Left renal cortex interstitium (tissue), 4 donors: Measurements from ENCODE around the gene CMSS1. TPM values are rescaled to one million over a fixed set of nuclear protein-coding genes. Genes with fewer than 3 reads are reported as not detected.

Experiments used
- polyA plus RNA-seq, 4 donors: library from polyadenylated mRNA; unstranded; fragments of 120-200 nt; gene quantifications; one replicate each; pipeline ENCODE4 v1.2.1, GENCODE V29; 2013; ENCODE audit not compliant: insufficient read length in 4 of 4

The CMSS1 gene
- polyA plus RNA-seq, 4 donors, result 40.5 to 48.1 (median 44.9) TPM

Other genes with a start within 250 kb of the CMSS1 start
- gene COL8A1, start 179.3 kb upstream of the CMSS1 start, polyA plus RNA-seq, result 10 to 100 TPM in 1 of 4 donors, 1 to 10 TPM in 3; 5.4 to 11.5 (median 7.6) TPM